ENCODE results near the gene AKAP13. TPM values are rescaled to one million over a fixed set of nuclear protein-coding genes. Genes with fewer than 3 reads are reported as not detected.
A peak's percentile ranks its signal among the peaks of the same experiment; 100 is the strongest.
"Not testable (repeated sequence)": the region's sequence is repeated elsewhere in the genome, so short reads cannot be mapped to it uniquely, and the experiment has no call there.

Gene AKAP13
- total RNA-seq, 2 experiments from 2014 or later: 106 to 113 TPM

DNA sequence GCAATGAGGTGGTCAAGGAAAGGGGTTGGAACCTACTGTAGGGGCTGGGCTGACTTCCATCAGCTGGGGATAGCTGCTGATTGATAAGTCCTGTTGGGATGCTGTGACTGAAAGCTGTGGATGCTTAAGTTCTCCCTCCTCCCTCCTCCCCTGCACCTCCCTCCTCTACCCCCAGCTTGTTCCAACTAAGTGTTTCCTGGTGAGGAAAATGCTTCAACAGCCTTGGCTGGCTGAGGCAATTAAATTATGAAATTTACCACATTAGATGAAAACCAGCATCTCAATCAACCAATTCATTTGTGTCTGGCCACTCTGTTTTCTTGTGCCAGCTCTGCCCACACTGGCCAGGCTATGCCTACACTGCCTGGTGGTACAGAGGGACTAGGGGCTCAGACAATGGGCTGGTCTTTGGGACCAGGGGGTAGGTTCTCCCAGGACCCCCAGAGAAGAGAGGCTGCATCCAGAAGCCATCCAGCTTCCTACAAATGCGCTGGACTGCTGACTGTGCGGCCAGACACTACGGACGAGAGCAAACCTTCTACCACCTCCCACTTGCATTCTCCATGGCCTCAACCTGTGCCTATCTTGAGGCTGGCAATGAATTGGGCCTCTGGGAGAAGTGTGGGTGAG is 411.8 kb downstream of the AKAP13 start:
- ChIA-PET CTCF (interaction anchor here (0.8 to 2.3 kb wide), 4 partner anchors 10 to 496 kb away, joined by 3 to 9 read pairs (median 4); no protein-coding TSS in a partner anchor), POLR2A (no interaction called here)
- no peak for DNase-seq
- no peaks in the 10 kb centered on the region for H3K9me3 Mint-ChIP-seq
- no peaks in the 10 kb centered on the region for H3K36me3 Mint-ChIP-seq
- intact Hi-C loops (cut with micrococcal nuclease): loop anchor here (2.0 to 5.0 kb wide), 2 partner anchors 173 to 250 kb away; no protein-coding TSS in a partner anchor
- H3K4me1 Mint-ChIP-seq (ENCODE audit: low read depth): peaks cover 43% of the 10 kb centered on the region
- no peak overlapping the region for H3K4me3 Mint-ChIP-seq
- no peak overlapping the region for H3K27ac Mint-ChIP-seq
- no peaks in the 10 kb centered on the region for H3K27me3 Mint-ChIP-seq

DNA sequence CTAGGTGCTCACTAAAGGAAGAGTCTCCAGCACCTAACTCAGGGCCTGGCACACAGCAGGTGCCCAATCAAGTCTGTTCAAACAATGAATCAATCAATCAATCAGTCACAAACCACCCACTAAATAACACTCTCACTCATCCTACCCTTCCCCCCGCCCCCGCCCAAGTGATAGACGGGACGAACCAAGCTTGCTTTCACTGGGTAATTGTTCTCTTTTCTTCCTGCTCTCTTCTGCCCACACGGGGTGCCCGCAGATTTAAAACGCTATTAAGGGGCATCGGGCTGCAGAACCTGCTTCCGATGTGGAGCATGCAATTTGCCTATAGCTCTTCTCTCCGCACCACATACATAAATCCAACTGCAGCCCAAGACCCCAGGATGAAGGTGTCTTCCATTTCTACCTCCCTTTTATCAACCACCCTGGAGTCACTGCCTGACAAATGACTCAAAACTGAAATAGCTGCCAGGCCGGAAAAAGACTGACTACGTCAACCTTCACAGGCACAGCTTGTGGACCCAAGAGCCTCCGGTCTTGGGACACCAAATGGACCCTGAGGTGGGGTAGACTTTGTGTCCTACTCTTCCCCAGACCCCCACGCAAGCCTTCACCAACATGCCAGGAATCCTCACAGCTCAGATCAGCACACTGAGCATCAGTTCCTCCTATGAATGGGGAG is 412.6 kb downstream of the AKAP13 start:
- Mint-ChIP-seq H3K27me3 (no peaks in the 10 kb centered on the region), H3K4me3 (peak overlapping the region; percentile 90), H3K4me1 (ENCODE audit: low read depth) (peaks cover 37% of the 10 kb centered on the region), H3K9me3 (no peaks in the 10 kb centered on the region), H3K36me3 (no peaks in the 10 kb centered on the region), H3K27ac (peak overlapping the region; percentile 47)
- POLR2A ChIA-PET: interaction anchor here (0.7 to 1.5 kb wide), 2 partner anchors 101 to 147 kb away, joined by 3 read pairs; no protein-coding TSS in a partner anchor
- CTCF ChIA-PET: interaction anchor here (0.8 to 2.3 kb wide), 4 partner anchors 47 to 497 kb away, joined by 3 to 9 read pairs (median 4); no protein-coding TSS in a partner anchor
- DNase-seq: peak; percentile 73
- intact Hi-C loops (cut with micrococcal nuclease): loop anchor here (1.0 to 5.0 kb wide), 3 partner anchors 8 to 251 kb away; no protein-coding TSS in a partner anchor

DNA sequence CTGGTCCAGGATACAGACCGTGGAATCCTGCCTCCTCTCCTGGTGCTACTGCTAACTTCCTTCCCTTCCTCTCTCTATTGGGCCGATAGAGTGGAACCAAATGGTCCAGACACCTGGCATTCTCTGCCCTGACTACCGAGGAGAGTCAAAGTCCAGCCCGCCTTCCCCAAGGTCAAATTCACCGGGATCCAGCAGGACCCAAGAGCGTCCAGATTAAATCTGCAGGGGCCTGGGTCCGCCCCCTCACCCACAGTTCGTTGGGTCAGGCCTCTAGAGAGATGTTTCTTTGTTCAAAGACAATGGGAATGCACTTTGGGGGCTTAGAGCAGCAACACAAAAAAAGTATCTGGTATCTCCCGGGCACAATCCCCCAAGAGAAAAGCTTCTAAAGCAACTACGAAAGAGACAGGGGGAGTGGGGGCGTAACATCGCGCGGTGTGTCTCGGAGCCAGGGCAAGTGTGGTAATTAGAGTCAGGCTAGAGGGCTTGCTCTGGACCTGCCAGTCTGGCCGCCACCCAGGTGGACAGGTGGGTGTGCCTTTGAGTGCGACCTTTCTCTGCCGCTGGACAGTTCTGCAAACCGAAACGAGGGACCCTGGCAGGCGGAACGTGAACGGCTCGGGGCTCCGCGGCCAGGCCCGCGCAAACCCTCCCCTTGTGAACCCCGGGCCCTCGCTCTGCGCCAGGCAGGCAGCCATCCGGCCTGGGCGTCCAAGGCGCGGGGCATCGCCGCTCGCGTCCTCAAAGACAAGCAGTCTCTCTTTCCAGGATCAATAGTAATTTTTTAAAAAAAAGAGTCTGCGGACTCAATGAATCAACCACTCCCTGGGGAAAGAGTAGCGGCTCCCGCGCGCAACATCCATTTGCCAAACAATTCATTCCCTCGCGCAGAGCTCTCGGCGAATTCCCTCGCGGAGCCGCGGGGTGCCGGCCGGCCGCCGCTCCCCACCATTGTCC is 413.5 kb downstream of the AKAP13 start:
- no peaks in the 10 kb centered on the region for H3K27me3 Mint-ChIP-seq
- no peaks in the 10 kb centered on the region for H3K36me3 Mint-ChIP-seq
- DNase-seq: peak; percentile 56
- CTCF ChIA-PET: interaction anchor here (1.0 to 2.3 kb wide), 4 partner anchors 46 to 497 kb away, joined by 3 to 9 read pairs (median 4); no protein-coding TSS in a partner anchor
- POLR2A ChIA-PET: interaction anchor here (1.5 kb wide), 1 partner anchor 148 kb away, joined by 3 read pairs; no protein-coding TSS in a partner anchor
- H3K9me3 Mint-ChIP-seq: no peaks in the 10 kb centered on the region
- intact Hi-C loops (cut with micrococcal nuclease): loop anchor here (1.0 to 5.0 kb wide), 6 partner anchors 9 to 414 kb away; partner anchors contain the start of gene AKAP13
- peak overlapping the region; percentile 63 for H3K27ac Mint-ChIP-seq
- peaks cover 32% of the 10 kb centered on the region for H3K4me1 Mint-ChIP-seq (ENCODE audit: low read depth)
- peak overlapping the region; percentile 90 for H3K4me3 Mint-ChIP-seq

- peak within 1 kb of the TSS; percentile 74 for H3K27ac Mint-ChIP-seq
- peak; percentile 95 for DNase-seq
- CTCF ChIA-PET: interaction anchor here (1.0 to 1.5 kb wide), 2 partner anchors 45 to 60 kb away, joined by 3 to 4 read pairs; no protein-coding TSS in a partner anchor
- no peaks in the 10 kb centered on the region for H3K9me3 Mint-ChIP-seq
- intact Hi-C loops (cut with micrococcal nuclease): loop anchor here (1.0 to 5.0 kb wide), 5 partner anchors 46 to 812 kb away; partner anchors contain the start of genes AKAP13 and PDE8A
- H3K27me3 Mint-ChIP-seq: no peaks in the 10 kb centered on the region
- no peaks in the 10 kb centered on the region for H3K36me3 Mint-ChIP-seq
- peaks cover 32% of the 10 kb centered on the region for H3K4me1 Mint-ChIP-seq (ENCODE audit: low read depth)
- POLR2A ChIA-PET: interaction anchor here (1.5 kb wide), 1 partner anchor 148 kb away, joined by 3 read pairs; no protein-coding TSS in a partner anchor
- peak within 1 kb of the TSS; percentile 90 for H3K4me3 Mint-ChIP-seq
These were observed 414.4 kb downstream of the AKAP13 start, which contains the start of gene KLHL25 for GRCh38 chr15:85794598-85795336. KLHL25 (minus strand) TSS chr15:85794925; CDS start chr15:85769810, 25,115 bp downstream.

GRCh38 chr15:85795337-85796305 is 415.2 kb downstream of the AKAP13 start:
- peak; percentile 16 for DNase-seq
- H3K9me3 Mint-ChIP-seq: no peaks in the 10 kb centered on the region
- H3K4me1 Mint-ChIP-seq (ENCODE audit: low read depth): peaks cover 32% of the 10 kb centered on the region
- peak overlapping the region; percentile 81 for H3K4me3 Mint-ChIP-seq
- peak overlapping the region; percentile 49 for H3K27ac Mint-ChIP-seq
- no peaks in the 10 kb centered on the region for H3K27me3 Mint-ChIP-seq
- CTCF ChIA-PET: interaction anchor here (1.2 to 1.3 kb wide), 2 partner anchors 44 to 45 kb away, joined by 4 to 5 read pairs; no protein-coding TSS in a partner anchor
- POLR2A ChIA-PET: no interaction called here
- H3K36me3 Mint-ChIP-seq: no peaks in the 10 kb centered on the region
- intact Hi-C loops (cut with micrococcal nuclease): loop anchor here (2.0 to 5.0 kb wide), 3 partner anchors 45 to 813 kb away; partner anchors contain the start of gene PDE8A

- H3K27me3 Mint-ChIP-seq, H3K27ac Mint-ChIP-seq, DNase-seq, H3K4me3 Mint-ChIP-seq, H3K36me3 Mint-ChIP-seq, POLR2A ChIA-PET, H3K9me3 Mint-ChIP-seq: not testable (repeated sequence)
- intact Hi-C loops (cut with micrococcal nuclease): loop anchor here (5.0 kb wide), 1 partner anchor 814 kb away; the partner anchor contains the start of gene PDE8A
- peaks cover 32% of the 10 kb centered on the region for H3K4me1 Mint-ChIP-seq (ENCODE audit: low read depth)
- CTCF ChIA-PET: interaction anchor here (1.2 to 1.3 kb wide), 2 partner anchors 44 to 45 kb away, joined by 4 to 5 read pairs; no protein-coding TSS in a partner anchor
These were observed 416.0 kb downstream of the AKAP13 start for GRCh38 chr15:85796371-85796770.

Small RNAs within 50 kb of the gene (microRNA-seq; reads per million reads assigned to microRNA genes)
- gene MIR1276 (ENCODE audit: borderline microRNAs expressed, borderline number of aligned reads, borderline replicate concordance) (2.0 reads per million), gene MIR7706 (ENCODE audit: borderline microRNAs expressed, borderline number of aligned reads, borderline replicate concordance) (144 reads per million, percentile 69 among the genes with 10 or more reads in this experiment)

Measured in activated CD4-positive, alpha-beta memory T cell treated with anti-CD3 and anti-CD28 coated beads for 36 hours (primary cell).